Stimulated activated CD8-positive, alpha-beta memory T cell treated with anti-CD3 and anti-CD28 coated beads, Interleukin-15, amount 100 ng/mL, for 1 hour (primary cell): ENCODE results near the gene TCL1B.
"Not testable (repeated sequence)": the region's sequence is repeated elsewhere in the genome, so short reads cannot be mapped to it uniquely, and the experiment has no call there.

Experiments
- DNase-seq: peaks from one replicate; pipeline ENCODE4 v3.0.0-alpha.2; 2020; ENCODE audit warnings: low read depth

TCL1B gene

GRCh38 chr14:95685978-95686922 is at the start of gene TCL1B:
TCL1B (plus strand) TSS chr14:95686426; CDS start chr14:95686468, 42 bp downstream.
- no peak for DNase-seq

- DNase-seq, result no peak
Measured at GRCh38 chr14:95644981-95645380, 41.2 kb upstream of the TCL1B start.

- DNase-seq, result no peak
Measured at GRCh38 chr14:95645389-95645996, 40.7 kb upstream of the TCL1B start.

- no peak for DNase-seq
Measured at GRCh38 chr14:95647926-95648325, 38.3 kb upstream of the TCL1B start.

- DNase-seq, result no peak
Measured at GRCh38 chr14:95649230-95649629, 37.0 kb upstream of the TCL1B start.

- DNase-seq, result no peak
Measured at GRCh38 chr14:95651028-95651427, 35.2 kb upstream of the TCL1B start.

GRCh38 chr14:95651821-95652583 is 34.2 kb upstream of the TCL1B start:
- no peak for DNase-seq

GRCh38 chr14:95652690-95653089 is 33.5 kb upstream of the TCL1B start:
- DNase-seq, result no peak

- no peak for DNase-seq
Measured at GRCh38 chr14:95655461-95655860, 30.8 kb upstream of the TCL1B start.

GRCh38 chr14:95656634-95657033 is 29.6 kb upstream of the TCL1B start:
- no peak for DNase-seq

- DNase-seq, result no peak
Measured at GRCh38 chr14:95657454-95657853, 28.8 kb upstream of the TCL1B start.

GRCh38 chr14:95659293-95659989 is 26.8 kb upstream of the TCL1B start:
- no peak for DNase-seq

- no peak for DNase-seq
Measured at GRCh38 chr14:95659990-95660385, 26.2 kb upstream of the TCL1B start.

GRCh38 chr14:95660651-95661515 is 25.3 kb upstream of the TCL1B start:
- no peak for DNase-seq

- no peak for DNase-seq
Measured at GRCh38 chr14:95662376-95663186, 23.6 kb upstream of the TCL1B start.

GRCh38 chr14:95663226-95663797 is 22.9 kb upstream of the TCL1B start:
- DNase-seq, result no peak

- no peak for DNase-seq
Measured at GRCh38 chr14:95664066-95664465, 22.2 kb upstream of the TCL1B start.

- DNase-seq, result no peak
Measured at GRCh38 chr14:95664546-95664945, 21.7 kb upstream of the TCL1B start.

- DNase-seq, result not testable (repeated sequence)
Measured at GRCh38 chr14:95665530-95665929, 20.7 kb upstream of the TCL1B start.

- DNase-seq, result no peak
Measured at GRCh38 chr14:95666450-95666849, 19.8 kb upstream of the TCL1B start.
